Medulla oblongata (tissue), 1 donor: ENCODE data around the gene ATP11A.
"Not testable (repeated sequence)": the region's sequence is repeated elsewhere in the genome, so short reads cannot be mapped to it uniquely, and the experiment has no call there.

Source experiments
- DNase-seq: peaks from one replicate; pipeline ENCODE4 v3.0.0-alpha.2; 2015; ENCODE audit errors: extremely low spot score

ATP11A gene

DNA sequence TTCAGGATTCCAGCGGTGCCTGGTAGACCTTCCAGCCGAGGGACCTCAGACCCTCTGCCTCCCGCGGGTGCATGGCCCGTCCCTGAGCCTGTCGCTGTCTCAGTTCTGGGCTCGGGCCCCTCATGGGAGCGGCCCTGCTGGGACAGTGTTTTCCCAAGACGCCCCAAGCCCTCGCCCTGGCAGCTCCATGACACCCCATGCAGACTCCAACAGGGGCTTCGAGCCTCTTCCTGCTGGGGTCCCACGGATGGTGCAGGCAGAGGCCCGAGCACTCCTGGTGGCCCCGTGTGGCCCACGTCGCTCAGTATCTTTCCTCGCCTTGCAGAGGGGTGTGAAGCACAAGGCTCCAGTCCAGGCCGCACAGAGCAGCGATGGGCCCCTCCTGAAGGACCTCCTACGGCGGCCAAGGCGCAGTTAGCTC, 190.4 kb downstream of the ATP11A start:
- no peak for DNase-seq

DNA sequence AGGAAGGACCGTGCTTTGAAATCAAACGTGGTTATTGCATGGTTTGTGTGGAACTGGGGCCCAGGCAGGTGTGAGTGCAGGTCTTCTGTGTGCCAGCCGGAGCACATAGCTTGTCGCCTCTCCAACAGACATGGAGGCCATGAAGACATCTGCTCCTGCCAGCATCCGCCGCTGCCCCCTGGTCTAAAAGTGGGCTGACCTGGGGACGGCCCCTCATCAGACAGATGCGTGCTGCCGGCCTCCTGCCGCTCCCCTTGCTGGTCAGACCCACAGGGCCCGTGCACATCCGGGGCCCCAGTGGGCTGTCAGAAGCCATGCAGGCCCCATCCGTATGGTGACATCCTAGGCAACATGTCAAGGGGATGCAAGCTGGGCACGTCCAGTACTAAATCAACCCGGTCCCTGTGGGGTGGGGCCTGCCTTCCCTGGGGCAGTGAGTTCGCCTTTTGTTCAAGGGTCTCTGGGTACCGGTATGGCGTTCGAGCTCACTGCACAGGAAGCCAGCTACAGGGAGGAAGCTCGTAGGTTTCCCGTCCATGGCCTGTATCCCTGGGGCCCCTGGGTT, 191.2 kb downstream of the ATP11A start:
- DNase-seq: no peak

GRCh38 chr13:112881656-112882554, 192.1 kb downstream of the ATP11A start:
- DNase-seq: no peak

GRCh38 chr13:112882555-112883024, 192.8 kb downstream of the ATP11A start:
- DNase-seq: no peak

GRCh38 chr13:112883241-112883945, 193.6 kb downstream of the ATP11A start:
- no peak for DNase-seq

GRCh38 chr13:112884700-112885099, 194.9 kb downstream of the ATP11A start:
- DNase-seq: not testable (repeated sequence)

DNA sequence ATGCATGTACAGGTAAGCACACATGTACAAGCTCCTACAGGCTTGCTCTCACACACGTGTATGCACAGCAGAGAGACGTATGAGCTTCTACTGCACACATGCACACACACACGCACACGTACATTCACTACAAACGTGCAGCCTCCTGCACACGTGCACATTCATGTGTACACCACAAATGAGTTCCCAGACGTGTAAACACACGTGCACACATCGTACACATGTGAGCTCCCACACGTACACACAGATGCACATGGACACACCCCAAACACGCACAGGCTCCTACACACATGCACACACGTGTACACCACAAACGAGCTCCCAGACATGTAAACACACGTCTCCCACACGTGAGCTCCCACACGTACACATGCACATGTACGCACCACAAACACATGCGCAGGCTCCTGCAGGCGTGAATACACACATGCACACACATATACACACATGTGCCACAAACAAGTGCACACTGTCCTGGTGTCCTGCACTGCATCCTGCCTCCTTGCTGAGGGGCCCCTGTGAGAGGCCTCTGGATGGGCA, 195.5 kb downstream of the ATP11A start:
- DNase-seq: no peak

GRCh38 chr13:112885782-112886268, 196.0 kb downstream of the ATP11A start:
- no peak for DNase-seq

DNA sequence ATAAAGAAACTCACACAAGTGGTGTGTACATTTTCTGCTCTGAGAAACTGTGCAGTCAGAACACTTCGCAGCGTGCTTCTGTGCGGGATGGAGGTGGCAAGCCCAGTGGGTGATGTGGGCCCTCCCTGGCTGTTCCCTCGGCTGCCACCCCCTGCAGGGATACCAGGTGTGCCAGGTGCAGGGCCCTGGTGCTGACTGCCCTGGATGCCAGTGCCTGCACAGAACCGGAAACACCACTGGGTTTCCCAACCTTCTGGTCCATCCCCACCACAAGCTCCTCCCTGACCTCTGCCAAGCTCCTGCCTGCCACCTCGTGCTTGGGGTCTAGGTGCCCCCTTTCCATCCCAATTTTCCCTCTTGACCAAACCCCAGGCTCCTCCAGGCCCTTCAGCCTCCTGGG, 197.3 kb downstream of the ATP11A start:
- DNase-seq: no peak

DNA sequence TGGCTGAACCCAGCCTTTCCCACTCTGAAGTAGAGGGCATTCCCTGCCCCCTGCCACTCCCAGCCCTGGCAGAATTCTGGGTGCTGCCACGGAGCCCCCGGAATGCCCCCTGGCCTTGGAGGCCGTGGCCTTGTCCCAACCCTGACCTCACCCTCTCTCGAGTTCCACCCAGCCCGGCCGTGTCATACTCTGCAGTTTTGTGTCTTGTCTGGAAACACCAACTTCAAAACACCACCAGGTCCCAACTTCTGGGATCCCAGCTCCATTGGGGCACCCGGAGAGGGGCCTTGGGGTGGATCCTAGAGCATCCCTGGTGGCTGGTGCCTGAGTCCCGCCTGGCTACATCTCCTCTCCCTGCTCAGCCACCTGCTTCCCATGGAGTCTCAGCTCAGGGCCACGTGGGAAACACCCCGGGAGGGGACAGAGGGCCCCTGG, 197.7 kb downstream of the ATP11A start:
- DNase-seq: no peak

GRCh38 chr13:112888238-112889111, 198.6 kb downstream of the ATP11A start:
- DNase-seq: no peak

DNA sequence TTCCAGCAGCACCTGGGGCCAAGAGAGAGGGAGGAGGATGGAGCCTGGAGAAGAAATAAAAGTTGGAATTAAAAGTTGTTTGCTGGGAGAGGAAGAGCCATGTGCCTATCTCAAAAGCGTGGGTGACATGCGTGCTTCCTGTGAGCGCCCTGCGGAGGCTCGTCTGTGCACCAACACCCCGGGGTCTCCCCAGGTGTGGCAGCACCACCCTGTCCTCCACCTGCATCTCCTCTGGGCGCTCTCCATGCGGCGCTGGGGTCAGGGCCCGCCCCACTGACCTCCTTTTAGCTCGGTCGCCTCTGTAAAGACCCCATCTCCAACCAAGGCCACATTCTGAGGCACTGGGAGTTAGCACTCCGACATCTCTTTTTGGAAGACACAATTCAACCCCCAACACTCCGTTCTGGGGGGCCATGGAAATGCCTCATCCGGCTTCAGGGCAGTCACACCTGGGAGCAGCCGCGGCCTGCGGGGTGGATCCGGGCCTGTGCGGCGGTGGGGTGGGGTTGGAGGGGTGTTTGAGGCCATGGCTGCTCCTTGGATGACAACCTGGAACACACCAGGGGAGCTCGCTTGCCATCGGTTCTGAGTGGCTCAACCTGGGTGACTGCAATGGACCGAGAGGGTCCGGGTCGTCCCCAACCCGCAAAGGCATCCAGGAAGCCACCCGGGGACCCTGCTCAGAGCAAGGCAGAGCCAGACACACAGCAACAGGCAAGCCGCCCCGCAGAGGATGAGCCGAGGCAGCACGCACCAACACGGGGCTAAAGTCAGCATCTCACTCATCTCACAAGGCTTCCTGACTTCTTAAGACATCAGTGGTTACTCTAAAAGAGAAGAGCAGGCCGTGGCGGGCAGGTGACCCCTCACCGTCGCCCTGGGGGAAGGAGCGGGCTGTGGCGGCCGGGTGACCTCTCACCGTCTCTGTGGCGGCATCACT, 199.8 kb downstream of the ATP11A start:
- DNase-seq: no peak

DNA sequence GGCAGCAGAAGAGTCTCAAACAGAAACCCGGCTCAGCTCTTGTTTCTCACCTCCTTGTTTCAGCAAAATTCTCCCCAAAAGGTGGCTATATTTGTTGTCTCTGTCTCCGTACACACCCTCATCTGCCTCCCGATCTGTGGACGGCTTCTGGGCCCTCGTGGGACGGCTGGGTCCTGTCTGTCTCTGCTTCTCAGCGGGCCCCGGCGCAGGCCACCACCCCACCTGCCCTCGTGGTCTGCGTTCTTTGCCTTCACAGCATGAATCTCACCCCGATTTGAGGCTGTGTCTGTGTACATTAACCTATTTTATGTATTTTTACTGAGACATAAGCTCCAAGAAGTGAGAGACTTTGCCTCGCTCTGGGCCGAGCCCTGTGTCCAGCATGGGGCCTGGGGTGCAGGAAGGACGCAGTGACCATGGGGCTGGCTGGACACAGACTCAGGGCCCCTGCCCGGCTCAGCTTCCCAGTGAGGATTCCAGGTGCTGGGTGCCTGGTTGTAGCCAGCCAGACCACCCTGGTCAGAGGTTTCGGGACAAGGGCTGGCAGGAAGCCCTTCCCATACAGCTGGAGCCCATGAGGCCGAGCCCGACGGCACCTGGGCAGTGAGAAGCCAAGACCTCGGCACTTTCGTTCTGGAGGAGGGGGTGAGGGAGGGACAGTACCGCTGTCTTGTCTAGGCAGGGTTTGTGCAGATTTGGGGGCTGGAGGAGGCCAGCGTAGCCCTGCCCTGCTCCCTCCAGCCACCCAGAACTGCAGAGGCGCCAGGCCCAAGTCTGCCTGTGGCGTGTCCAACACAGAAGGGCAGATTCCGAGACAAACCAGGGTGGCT, 200.7 kb downstream of the ATP11A start:
- no peak for DNase-seq

DNA sequence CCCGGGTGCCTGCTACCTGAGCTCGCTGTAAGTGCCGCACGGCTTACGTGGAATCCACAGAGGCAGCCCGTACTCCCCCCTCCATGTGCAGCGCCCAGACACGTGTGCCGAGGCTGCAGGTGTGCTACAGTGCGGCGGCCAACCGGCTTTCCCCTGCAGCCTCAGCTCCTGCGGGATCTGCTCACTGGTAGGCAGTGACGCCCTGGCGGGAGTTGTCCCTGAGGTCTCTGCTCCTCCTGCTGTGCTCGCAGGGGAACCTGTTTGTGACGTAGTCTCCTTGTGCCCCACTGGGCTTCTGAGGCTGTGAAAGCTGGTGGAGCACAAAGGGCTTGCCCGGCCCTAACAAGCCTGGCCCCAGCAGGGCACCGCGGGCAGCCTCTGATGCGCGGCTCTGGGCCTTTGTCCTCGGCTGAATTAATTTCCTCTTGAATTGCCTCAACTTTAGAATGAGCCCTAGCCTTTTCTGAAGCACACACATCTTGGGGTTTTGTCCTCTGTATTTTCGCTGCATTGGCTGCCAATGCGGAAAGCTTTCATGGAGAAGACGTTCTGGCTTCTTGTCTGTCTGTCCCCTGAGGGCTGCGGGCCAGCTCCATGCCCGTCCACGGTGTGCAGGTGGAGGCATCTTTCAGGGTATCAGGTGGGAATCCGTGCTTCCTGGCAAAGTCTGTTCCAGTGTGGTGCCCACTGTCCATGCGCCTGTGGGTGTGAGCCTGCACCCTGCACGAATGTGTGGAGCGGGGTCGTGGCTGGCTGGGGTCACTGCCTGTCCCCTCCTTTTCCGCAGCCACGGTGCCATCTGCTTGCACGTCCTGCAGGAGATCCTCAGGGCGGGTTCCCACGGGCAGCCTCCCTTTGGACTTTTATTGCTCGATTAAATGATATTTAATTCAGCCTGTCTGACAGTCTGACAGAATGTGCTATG, 201.9 kb downstream of the ATP11A start:
- no peak for DNase-seq

GRCh38 chr13:112892426-112893206, 202.8 kb downstream of the ATP11A start:
- no peak for DNase-seq

DNA sequence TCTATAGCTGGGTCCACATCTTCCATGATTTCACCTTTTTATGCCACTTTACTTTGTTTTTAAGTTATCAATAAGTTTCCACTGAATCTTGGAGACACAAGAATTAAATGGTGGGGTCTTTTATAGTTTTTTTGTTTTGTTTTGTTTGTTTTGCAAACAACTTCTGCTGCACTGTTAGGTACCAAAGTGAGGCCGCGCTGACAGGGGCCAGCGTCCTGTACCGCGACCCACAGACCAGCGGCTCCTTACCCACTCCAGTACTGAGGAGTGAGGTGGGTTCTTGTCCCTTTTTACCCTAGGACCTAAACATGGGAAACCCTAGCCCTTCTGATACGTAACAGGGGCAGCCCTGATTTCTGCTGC, 203.3 kb downstream of the ATP11A start:
- DNase-seq: no peak
